Endothelial cell of umbilical vein (primary cell): Measurements from ENCODE around the gene KIF26B. TPM values are rescaled to one million over a fixed set of nuclear protein-coding genes. Genes with fewer than 3 reads are reported as not detected.

Source experiments
- BruUV-seq: library from RNA; stranded (reverse); fragments of 400-500 nt; replicated peaks from 2 replicates; lab custom pipeline; 2021; lab: Mats Ljungman, UMichigan
- CTCF ChIA-PET: fragments of 300-600, 350-600 bp; sonication (Branson Sonifier 250); formaldehyde crosslinking; loops from one replicate; lab custom pipeline; 2021; ENCODE audit warnings: antibody characterized with exemption, inconsistent platforms; lab: Charles Lee
- POLR2A ChIA-PET: fragments of 300-600, 350-600 bp; sonication (Branson Sonifier 250); formaldehyde crosslinking; loops from one replicate; lab custom pipeline; 2021; ENCODE audit warnings: antibody characterized with exemption, inconsistent platforms; lab: Charles Lee
- DNase-seq: peaks from one replicate; pipeline ENCODE4 v3.0.0-alpha.2; 2011; ENCODE audit warnings: low read depth, low spot score
- FAIRE-seq: peaks from 2 replicates; lab custom pipeline; 2011; peaks lifted over from hg19 to GRCh38; lab: Jason Lieb, UNC
- H2AFZ ChIP-seq: 2 replicates; pipeline ENCODE4 v1.6.0; 2012; ENCODE audit warnings: low read depth, low read length, control low read depth, inconsistent platforms
- H3K27ac ChIP-seq: 2 replicates; pipeline ENCODE4 v1.5.1; 2011; ENCODE audit warnings: low read depth, mild to moderate bottlenecking, control low read depth, low read length, moderate library complexity; ENCODE audit not compliant: insufficient read depth
- H3K27me3 ChIP-seq, 2 experiments: 2 replicates each; pipeline versions ENCODE4 v1.6.0 to v1.6.1; 2011; ENCODE audit warnings: low read length in 2 of 2, mixed read lengths in 1 of 2; ENCODE audit not compliant: control insufficient read depth in 2 of 2, insufficient read depth in 2 of 2
- H3K36me3 ChIP-seq, 2 experiments: 2 replicates in 1 of 2; 3 replicates in 1 of 2; pipeline ENCODE4 v1.5.1; 2011; ENCODE audit warnings: low read length in 2 of 2, mild to moderate bottlenecking in 1 of 2, moderate library complexity in 1 of 2; ENCODE audit not compliant: control insufficient read depth in 2 of 2, insufficient read depth in 2 of 2; ENCODE audit errors: extremely low read depth in 1 of 2
- H3K4me1 ChIP-seq: 3 replicates; pipeline ENCODE4 v1.5.1; 2011; ENCODE audit warnings: mild to moderate bottlenecking, low read length; ENCODE audit not compliant: control insufficient read depth, insufficient read depth; ENCODE audit errors: extremely low read depth
- H3K4me2 ChIP-seq: 2 replicates; pipeline ENCODE4 v1.6.1; 2011; ENCODE audit warnings: low read length, control low read depth, mixed read lengths; ENCODE audit not compliant: insufficient read depth
- H3K4me3 ChIP-seq, 3 experiments: fragments of 200-600 bp in 1 of 3; sonication (generic), shearing (Covaris generic) in 1 of 3; replicated peaks in 1 of 3; 2 replicates each; pipeline ENCODE4 v1.5.1; 2011 to 2016; ENCODE audit warnings: control low read depth in 3 of 3, low read length in 3 of 3, mild to moderate bottlenecking in 2 of 3, inconsistent platforms in 1 of 3, low read depth in 1 of 3, moderate library complexity in 1 of 3; ENCODE audit not compliant: insufficient read depth in 1 of 3
- H3K79me2 ChIP-seq: 2 replicates; pipeline ENCODE4 v1.6.0; 2012; ENCODE audit warnings: low read length, inconsistent platforms; ENCODE audit not compliant: control insufficient read depth, insufficient read depth
- H3K9ac ChIP-seq: replicated peaks from 2 replicates; pipeline ENCODE3; 2011; ENCODE audit warnings: low read length, control low read depth; ENCODE audit not compliant: insufficient read depth; ENCODE audit errors: extremely low read depth
- H3K9me1 ChIP-seq: replicated peaks from 3 replicates; pipeline ENCODE4 v1.6.0; 2011; ENCODE audit warnings: mild to moderate bottlenecking, low read length; ENCODE audit not compliant: control insufficient read depth, insufficient read depth; ENCODE audit errors: extremely low read depth
- H3K9me3 ChIP-seq: replicated peaks from 2 replicates; pipeline ENCODE4 v1.5.1; 2012; ENCODE audit warnings: low read length, inconsistent platforms; ENCODE audit not compliant: control insufficient read depth, insufficient read depth
- H4K20me1 ChIP-seq: replicated peaks from 2 replicates; pipeline ENCODE3; 2011; ENCODE audit warnings: mild to moderate bottlenecking, low read length; ENCODE audit not compliant: control insufficient read depth, insufficient read depth; ENCODE audit errors: extremely low read depth
- CTCF ChIP-seq, 2 donors: IDR thresholded peaks; 1 replicate in 1 of 2; 2 replicates in 1 of 2; pipeline ENCODE4 v1.5.1; 2011; ENCODE audit warnings: low read length in 2 of 2, mild to moderate bottlenecking in 2 of 2, moderate library complexity in 2 of 2, control low read depth in 1 of 2, inconsistent platforms in 1 of 2, low read depth in 1 of 2; ENCODE audit not compliant: insufficient read depth in 1 of 2; ENCODE audit errors: extremely low read depth in 1 of 2
- EZH2 ChIP-seq: IDR thresholded peaks from 2 replicates; pipeline ENCODE4 v1.6.1; 2012; ENCODE audit warnings: borderline replicate concordance, low read depth, mild to moderate bottlenecking, moderate library complexity, low read length, inconsistent platforms; ENCODE audit not compliant: severe bottlenecking
- FOS ChIP-seq: IDR thresholded peaks from 2 replicates; pipeline ENCODE4 v1.6.1; 2011; ENCODE audit warnings: mild to moderate bottlenecking, low read length, moderate library complexity, borderline replicate concordance; ENCODE audit not compliant: insufficient read depth
- GATA2 ChIP-seq: IDR thresholded peaks from 2 replicates; pipeline ENCODE4 v1.7.0; 2011; ENCODE audit warnings: low read depth, mild to moderate bottlenecking, moderate library complexity, mixed read lengths, low read length; ENCODE audit not compliant: insufficient read length, insufficient read depth
- JUN ChIP-seq: IDR thresholded peaks from 2 replicates; pipeline ENCODE4 v1.6.1; 2011; ENCODE audit warnings: borderline replicate concordance, low read depth; ENCODE audit not compliant: insufficient read length, insufficient read depth
- MAX ChIP-seq: IDR thresholded peaks from 2 replicates; pipeline ENCODE4 v1.6.1; 2011; ENCODE audit not compliant: insufficient read depth, insufficient read length
- MYC ChIP-seq: IDR thresholded peaks from one replicate; pipeline ENCODE4 v1.6.1; 2011; ENCODE audit warnings: mild to moderate bottlenecking, low read depth, low read length
- POLR2A ChIP-seq: IDR thresholded peaks from 2 replicates; pipeline ENCODE4 v1.6.1; 2012; ENCODE audit warnings: low read depth, mild to moderate bottlenecking, control low read depth, low read length
- POLR2AphosphoS5 ChIP-seq: IDR thresholded peaks from 2 replicates; pipeline ENCODE4 v1.6.1; 2012; ENCODE audit warnings: low read depth, mild to moderate bottlenecking, control low read depth, low read length, moderate library complexity; ENCODE audit not compliant: insufficient read depth
- dilution Hi-C: fragments of 300-500 bp; cut with MboI; formaldehyde crosslinking; loops from one replicate; pipeline ENCODE4 v1.15.0; 2019; ENCODE audit warnings: low sequenced_read_pairs; ENCODE audit not compliant: extremely low pct_ligation_motif_present
- intact Hi-C: fragments of 100-400 bp; cut with micrococcal nuclease; formaldehyde crosslinking; loops from one replicate; pipeline ENCODE4 v1.10.0; 2022
- polyA plus RNA-seq, 4 experiments: library from polyadenylated mRNA; depleted of rRNA in 3 of 4; stranded (reverse) in 3 of 4; unstranded in 1 of 4; fragments of >200 nt; gene quantifications; 2 replicates each; pipeline versions ENCODE4 v1.2.1 to v1.2.3, GENCODE V29; 2011 to 2012; ENCODE audit warnings: missing spikeins in 1 of 4
- total RNA-seq: library from RNA; stranded (reverse); gene quantifications from 2 replicates; pipeline ENCODE4 v1.2.3, GENCODE V29; 2021

KIF26B gene
- total and polyA plus RNA-seq, 2 donors (not counting 3 experiments of a cell fraction or from before 2014, with no cell fraction given): 0.04 to 0.49 TPM

GRCh38 chr1:245270972-245271371, 116.2 kb downstream of the KIF26B start:
- Histone ChIP-seq H3K4me2 (no peak overlapping the region), H2AFZ (no peak overlapping the region), H3K36me3 (no peaks in the 10 kb centered on the region), H3K27ac (no peak overlapping the region), H3K79me2 (no peaks in the 10 kb centered on the region), H4K20me1 (no peaks in the 10 kb centered on the region), H3K27me3 (no peaks in the 10 kb centered on the region), H3K4me1 (no peaks in the 10 kb centered on the region), H3K9me1 (no peaks in the 10 kb centered on the region), H3K9me3 (no peaks in the 10 kb centered on the region), H3K9ac (no peak overlapping the region), H3K4me3 (no peak overlapping the region)
- ChIA-PET POLR2A (no interaction called here), CTCF (no interaction called here)
- FAIRE-seq (no peak), DNase-seq (no peak)
- dilution Hi-C loops (no loop called here), intact Hi-C loops (no loop called here)
- TF ChIP-seq MAX (no peak), POLR2A (no peak), POLR2AphosphoS5 (no peak), CTCF (IDR thresholded peaks at IDR 0.05; ENCODE audit: extremely low read depth in 1 of 2, insufficient read depth in 1 of 2, low read depth in 1 of 2, low read length in 2 of 2) (no peak), EZH2 (no peak), MYC (no peak), FOS (no peak), JUN (no peak), GATA2 (no peak)
- BruUV-seq: no TSS peak
